Breast epithelium (tissue), 3 donors: ENCODE measurements around the gene THSD1.

Experiments
- POLR2A ChIP-seq: fragments of 450-650 bp; IDR thresholded peaks from one replicate; pipeline ENCODE4 v1.6.1; 2016; ENCODE audit warnings: antibody characterized with exemption, mild to moderate bottlenecking, moderate library complexity
- POLR2AphosphoS5 ChIP-seq, 3 donors: sonication (generic); formaldehyde crosslinking; IDR thresholded peaks; one replicate each; pipeline ENCODE4 v1.6.1; 2017; ENCODE audit warnings: antibody characterized with exemption in 3 of 3
- TF ChIP-seq, protein P1 (sequence below), 3 donors: fragments of 450-650 bp; IDR thresholded peaks; one replicate each; pipeline ENCODE4 v1.5.1; 2016 to 2017; ENCODE audit warnings: antibody characterized with exemption in 3 of 3, mild to moderate bottlenecking in 3 of 3, moderate library complexity in 3 of 3

DNA sequence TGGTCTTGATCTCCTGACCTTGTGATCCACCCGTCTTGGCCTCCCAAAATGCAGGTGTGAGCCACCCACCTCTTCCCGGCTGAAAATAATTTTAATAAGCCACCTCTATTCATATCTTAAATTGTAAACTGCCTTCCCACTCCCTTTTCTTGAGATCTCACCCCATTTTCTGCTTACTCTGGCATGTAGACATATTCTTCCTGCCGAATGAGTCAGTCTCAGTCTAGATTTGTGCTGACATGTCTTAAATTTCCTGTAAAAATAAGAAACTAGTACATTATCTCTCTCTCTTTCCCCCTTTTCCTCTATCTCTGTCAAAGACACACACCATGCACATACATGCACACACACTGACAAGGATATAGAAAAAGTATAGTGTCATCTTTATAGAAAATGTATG is 60.9 kb downstream of the THSD1 start:
- TF ChIP-seq, protein P1, sequence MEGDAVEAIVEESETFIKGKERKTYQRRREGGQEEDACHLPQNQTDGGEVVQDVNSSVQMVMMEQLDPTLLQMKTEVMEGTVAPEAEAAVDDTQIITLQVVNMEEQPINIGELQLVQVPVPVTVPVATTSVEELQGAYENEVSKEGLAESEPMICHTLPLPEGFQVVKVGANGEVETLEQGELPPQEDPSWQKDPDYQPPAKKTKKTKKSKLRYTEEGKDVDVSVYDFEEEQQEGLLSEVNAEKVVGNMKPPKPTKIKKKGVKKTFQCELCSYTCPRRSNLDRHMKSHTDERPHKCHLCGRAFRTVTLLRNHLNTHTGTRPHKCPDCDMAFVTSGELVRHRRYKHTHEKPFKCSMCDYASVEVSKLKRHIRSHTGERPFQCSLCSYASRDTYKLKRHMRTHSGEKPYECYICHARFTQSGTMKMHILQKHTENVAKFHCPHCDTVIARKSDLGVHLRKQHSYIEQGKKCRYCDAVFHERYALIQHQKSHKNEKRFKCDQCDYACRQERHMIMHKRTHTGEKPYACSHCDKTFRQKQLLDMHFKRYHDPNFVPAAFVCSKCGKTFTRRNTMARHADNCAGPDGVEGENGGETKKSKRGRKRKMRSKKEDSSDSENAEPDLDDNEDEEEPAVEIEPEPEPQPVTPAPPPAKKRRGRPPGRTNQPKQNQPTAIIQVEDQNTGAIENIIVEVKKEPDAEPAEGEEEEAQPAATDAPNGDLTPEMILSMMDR (IDR thresholded peaks at IDR 0.05) = no peak
- TF ChIP-seq POLR2A (no peak), POLR2AphosphoS5 (IDR thresholded peaks at IDR 0.05) (no peak)
